AG09309 (cell line): ENCODE data around the gene GAP43.

Source experiments
- DNase-seq: peaks from one replicate; pipeline ENCODE4 v3.0.0-alpha.2; 2010; ENCODE audit warnings: low read depth
- H3K4me3 ChIP-seq: 2 replicates; pipeline ENCODE4 v1.5.1; 2011; ENCODE audit warnings: mild to moderate bottlenecking, low read depth, low read length, moderate library complexity; ENCODE audit not compliant: control insufficient read depth
- TF ChIP-seq, protein P1 (sequence below): IDR thresholded peaks from 2 replicates; pipeline ENCODE4 v1.5.1; 2011; ENCODE audit warnings: mild to moderate bottlenecking, low read depth, low read length, inconsistent platforms; ENCODE audit not compliant: insufficient read depth, control insufficient read depth; ENCODE audit errors: missing control alignments

Gene GAP43

DNA sequence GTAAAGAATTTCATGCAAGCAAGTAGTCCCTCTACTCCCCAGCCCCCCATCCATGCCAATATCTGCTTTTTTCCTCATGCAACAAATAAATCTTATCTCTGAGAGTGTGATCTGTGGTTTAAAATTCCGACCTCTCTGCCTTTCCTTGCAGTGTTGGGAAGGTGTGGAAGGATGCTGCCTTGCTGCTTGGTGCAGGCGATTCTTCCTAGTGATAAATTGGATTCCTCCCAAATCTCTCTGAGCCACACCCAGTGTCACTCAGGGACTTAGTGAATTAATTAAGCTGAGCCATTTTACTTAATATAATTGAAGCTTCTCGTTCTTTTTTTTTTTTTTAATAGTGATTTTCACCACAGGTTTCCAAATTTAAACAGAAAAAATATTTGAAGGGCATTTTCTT lies 3.4 kb downstream of the GAP43 start:
- no peak overlapping the region for H3K4me3 ChIP-seq
- TF ChIP-seq, protein P1, sequence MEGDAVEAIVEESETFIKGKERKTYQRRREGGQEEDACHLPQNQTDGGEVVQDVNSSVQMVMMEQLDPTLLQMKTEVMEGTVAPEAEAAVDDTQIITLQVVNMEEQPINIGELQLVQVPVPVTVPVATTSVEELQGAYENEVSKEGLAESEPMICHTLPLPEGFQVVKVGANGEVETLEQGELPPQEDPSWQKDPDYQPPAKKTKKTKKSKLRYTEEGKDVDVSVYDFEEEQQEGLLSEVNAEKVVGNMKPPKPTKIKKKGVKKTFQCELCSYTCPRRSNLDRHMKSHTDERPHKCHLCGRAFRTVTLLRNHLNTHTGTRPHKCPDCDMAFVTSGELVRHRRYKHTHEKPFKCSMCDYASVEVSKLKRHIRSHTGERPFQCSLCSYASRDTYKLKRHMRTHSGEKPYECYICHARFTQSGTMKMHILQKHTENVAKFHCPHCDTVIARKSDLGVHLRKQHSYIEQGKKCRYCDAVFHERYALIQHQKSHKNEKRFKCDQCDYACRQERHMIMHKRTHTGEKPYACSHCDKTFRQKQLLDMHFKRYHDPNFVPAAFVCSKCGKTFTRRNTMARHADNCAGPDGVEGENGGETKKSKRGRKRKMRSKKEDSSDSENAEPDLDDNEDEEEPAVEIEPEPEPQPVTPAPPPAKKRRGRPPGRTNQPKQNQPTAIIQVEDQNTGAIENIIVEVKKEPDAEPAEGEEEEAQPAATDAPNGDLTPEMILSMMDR = no peak
- DNase-seq = no peak

DNA sequence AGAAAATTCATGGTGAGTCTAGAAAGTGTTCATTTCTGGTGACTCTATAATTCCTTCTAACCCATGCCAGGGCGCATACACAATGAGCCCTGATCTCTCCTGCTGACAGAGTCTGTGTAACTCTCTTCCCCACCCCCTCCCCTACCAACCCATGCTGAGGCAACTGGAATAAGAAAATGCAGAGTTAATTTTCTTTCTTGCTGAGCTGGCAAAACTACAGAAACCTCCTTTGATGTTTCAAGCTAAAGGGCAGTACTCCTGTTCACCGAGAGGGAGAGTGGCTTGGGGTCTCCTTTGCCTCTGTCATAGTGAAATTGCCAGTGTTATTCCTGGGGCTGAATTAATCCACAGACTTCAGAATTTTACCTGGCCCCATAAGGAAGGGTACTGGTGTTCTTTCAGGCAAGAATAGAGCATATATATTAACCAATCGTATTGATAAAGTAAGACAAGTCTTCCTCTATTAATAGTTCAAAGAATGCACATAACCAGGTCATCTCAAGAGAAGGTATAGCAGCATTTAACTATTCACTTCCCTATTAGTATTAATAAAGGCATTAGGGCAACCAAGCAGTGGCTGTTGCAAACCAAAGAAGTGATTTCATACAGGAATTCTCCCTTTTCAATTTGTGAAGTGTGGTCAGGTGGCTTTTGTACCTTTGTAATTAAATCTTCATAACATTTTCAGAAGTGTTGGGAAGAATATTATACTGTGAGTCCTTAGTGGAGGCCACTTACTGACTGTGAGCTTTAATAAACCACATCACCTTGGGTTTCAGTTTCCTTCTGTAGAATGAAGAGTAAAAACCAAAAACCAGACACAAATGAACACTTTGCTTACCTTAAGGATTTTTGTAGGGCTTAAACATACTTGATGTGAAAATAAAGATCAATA lies 4.1 kb downstream of the GAP43 start:
- TF ChIP-seq, protein P1 = no peak
- no peak for DNase-seq
- H3K4me3 ChIP-seq = no peak overlapping the region

DNA sequence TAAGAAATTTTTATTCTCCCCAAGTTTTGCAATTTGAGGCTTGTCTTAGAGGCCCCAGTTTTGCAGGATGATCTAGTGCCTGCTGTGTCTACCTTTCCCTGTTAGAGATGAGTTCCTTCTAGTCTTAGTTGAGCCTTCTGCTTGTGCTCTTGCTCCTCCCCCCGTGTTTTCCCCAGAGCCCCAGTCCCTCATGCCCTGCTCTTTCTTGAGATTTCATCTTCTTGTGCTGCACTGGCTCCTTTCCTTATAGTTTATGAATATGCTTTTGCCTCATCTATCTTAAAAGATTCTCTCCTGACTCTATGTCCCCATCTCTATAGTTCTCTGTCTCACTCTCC lies 4.7 kb downstream of the GAP43 start:
- H3K4me3 ChIP-seq = no peak overlapping the region
- TF ChIP-seq, protein P1 = no peak
- no peak for DNase-seq

DNA sequence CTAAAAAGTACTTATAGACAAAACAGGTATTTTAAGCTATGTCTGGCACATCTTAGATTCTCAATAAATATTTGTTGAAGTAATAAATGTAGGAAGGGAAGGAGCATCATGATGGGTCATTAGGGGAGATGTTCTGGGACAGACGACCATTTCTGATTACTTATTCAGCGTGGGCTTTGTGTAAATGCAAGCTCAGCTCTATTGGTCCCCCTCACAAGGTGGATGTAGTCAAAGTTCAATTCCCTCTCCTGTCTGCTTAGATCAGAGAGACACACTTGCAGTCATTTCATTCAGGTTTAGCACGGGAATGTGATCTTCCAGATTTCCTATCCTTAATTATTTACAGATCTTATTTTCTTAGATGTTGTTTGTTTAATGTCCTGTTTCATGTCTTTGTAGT lies 7.5 kb downstream of the GAP43 start:
- no peak for DNase-seq
- no peak overlapping the region for H3K4me3 ChIP-seq
- TF ChIP-seq, protein P1 = no peak

DNA sequence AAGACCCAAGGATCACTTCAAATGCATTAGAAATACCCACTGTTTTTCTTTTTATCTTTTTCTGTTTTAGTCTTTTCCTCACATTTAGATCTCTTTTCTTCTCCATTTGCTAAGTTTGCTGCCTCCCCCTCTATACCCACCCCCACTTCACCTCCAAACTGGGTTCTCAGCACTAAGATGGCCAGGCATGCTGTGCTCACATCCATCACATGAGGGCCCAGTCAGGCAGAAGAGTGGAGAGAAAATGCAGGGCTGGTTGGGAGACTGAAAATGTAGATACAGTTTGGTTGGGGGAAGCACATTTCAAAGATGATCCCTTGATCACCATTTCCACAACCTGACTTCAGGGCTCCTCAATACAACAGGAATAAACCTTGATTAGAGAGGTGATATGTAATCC lies 8.7 kb downstream of the GAP43 start:
- no peak overlapping the region for H3K4me3 ChIP-seq
- TF ChIP-seq, protein P1 = no peak
- DNase-seq = no peak

DNA sequence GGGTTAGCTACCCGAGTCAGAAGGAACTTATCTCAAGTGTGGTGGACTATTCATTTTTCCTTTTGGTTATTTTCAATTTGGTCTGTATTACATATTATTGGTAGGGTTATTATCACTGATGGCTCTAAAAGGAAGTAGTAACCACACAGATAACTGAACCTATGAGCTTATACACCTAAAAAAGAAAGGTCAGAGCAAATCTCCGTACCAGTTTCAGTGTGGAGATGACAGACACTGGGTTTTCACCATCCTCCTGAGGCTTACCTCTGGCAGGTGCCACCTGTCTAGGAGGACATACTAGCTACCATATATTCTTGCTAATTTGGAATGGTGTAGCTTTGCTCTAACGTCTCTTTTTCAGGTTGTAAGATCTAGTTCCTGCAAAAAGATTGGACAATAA lies 10.2 kb downstream of the GAP43 start:
- no peak for DNase-seq
- H3K4me3 ChIP-seq = no peak overlapping the region
- TF ChIP-seq, protein P1 = no peak
